Aorta (tissue), 5 donors: ENCODE data around the gene HOXA7. TPM values are rescaled to one million over a fixed set of nuclear protein-coding genes. Genes with fewer than 3 reads are reported as not detected.

Experiments
- ATAC-seq: fragments of 200-7000 bp; cut with Tn5 transposase; one replicate; pipeline ENCODE4 v1.9.1; 2022; ENCODE audit warnings: moderate library complexity; ENCODE audit not compliant: low FRiP score
- DNase-seq, 2 donors: peaks; one replicate each; pipeline ENCODE4 v3.0.0-alpha.2; 2020
- H3K27ac ChIP-seq, 2 donors: one replicate each; pipeline ENCODE4 v1.5.1; 2013; ENCODE audit warnings: low read length in 2 of 2, mild to moderate bottlenecking in 2 of 2, moderate library complexity in 2 of 2, control low read depth in 1 of 2, inconsistent platforms in 1 of 2, low read depth in 1 of 2
- H3K27me3 ChIP-seq, 2 donors: one replicate each; pipeline ENCODE4 v1.6.1; 2013; ENCODE audit warnings: control low read depth in 1 of 2, low read length in 1 of 2, mild to moderate bottlenecking in 1 of 2, moderate library complexity in 1 of 2; ENCODE audit not compliant: insufficient read depth in 2 of 2, control insufficient read depth in 1 of 2
- H3K36me3 ChIP-seq, 2 donors: one replicate each; pipeline ENCODE4 v1.6.1; 2013; ENCODE audit warnings: control low read depth in 1 of 2, low read length in 1 of 2, mild to moderate bottlenecking in 1 of 2; ENCODE audit not compliant: insufficient read depth in 2 of 2, control insufficient read depth in 1 of 2
- H3K4me1 ChIP-seq, 2 donors: one replicate each; pipeline ENCODE4 v1.6.1; 2013; ENCODE audit warnings: low read length in 2 of 2, control low read depth in 1 of 2, mild to moderate bottlenecking in 1 of 2, moderate library complexity in 1 of 2; ENCODE audit not compliant: insufficient read depth in 2 of 2, control insufficient read depth in 1 of 2
- H3K4me3 ChIP-seq, 2 donors: one replicate each; pipeline ENCODE4 v1.5.1; 2013; ENCODE audit warnings: low read length in 2 of 2, control low read depth in 1 of 2, mild to moderate bottlenecking in 1 of 2
- H3K9me3 ChIP-seq: one replicate; pipeline ENCODE4 v1.6.1; 2013; ENCODE audit warnings: mild to moderate bottlenecking, low read length; ENCODE audit not compliant: control insufficient read depth
- WGBS, 2 donors: extraction: QIAGEN DNeasy Blood & Tissue Kit; methylation state at CpG; one replicate each; pipeline ENCODE4 v1.1.7; 2013; 5-methylcytosine and 5-hydroxymethylcytosine counted together
- intact Hi-C, 2 donors: fragments of 100-400 bp; cut with DNase I; formaldehyde crosslinking; loops; one replicate each; pipeline versions ENCODE4 v1.14.2 to v1.15.0; 2022
- polyA plus RNA-seq, 2 donors: library from polyadenylated mRNA; stranded (reverse); fragments of 200-250 nt; gene quantifications; one replicate each; pipeline ENCODE4 v1.2.3, GENCODE V29; 2013
- total RNA-seq, 2 donors: library from RNA; stranded (reverse); fragmentation: NEBNext Ultra II Directional; extraction: Animal tissue kit (Norgen Biotek cat#: 25700); gene quantifications; one replicate each; pipeline ENCODE4 v1.2.1, GENCODE V29; 2021
- donor health status: healthy with polysubstance abuse.
- donor health status: Bipolar disorder and iron deficiency.
- donor health status: DM: no; HTN: no; CAD: no.
- donor health status: DM: no; HTN: no; CAD: no.
- donor health status: DM: yes; HTN: yes; CAD: no.

The HOXA7 gene
- total and polyA plus RNA-seq, 4 donors: 2.4 to 9.3 (median 4.0) TPM

DNA sequence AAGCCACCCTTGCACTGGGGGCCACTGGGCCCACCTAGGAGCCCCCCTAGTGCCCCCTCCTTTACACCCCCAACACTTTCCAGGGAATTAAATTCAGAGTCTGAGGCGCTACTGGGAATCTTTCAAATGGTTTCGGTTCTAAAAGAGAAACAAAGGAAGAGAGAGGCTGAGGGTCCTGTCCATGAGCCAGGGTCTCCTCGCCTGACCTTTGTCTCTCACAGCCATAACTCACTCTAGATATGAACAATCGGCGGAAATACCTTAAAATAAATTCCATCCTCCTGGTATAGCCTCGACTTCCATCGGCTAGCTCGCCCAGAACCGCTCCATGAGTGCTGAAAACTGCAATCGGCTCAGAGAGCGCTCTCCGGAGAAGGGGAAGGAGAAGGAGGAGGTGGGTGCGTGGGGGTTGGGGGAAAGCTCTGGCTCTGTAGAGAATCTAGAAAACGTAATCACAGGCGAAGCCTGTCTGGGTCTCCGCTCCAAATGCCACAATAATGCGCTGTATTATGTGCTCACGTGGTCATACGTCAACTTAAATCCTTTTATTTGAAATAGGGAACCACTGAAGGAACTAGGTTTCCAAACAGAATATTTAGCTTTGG, 38.5 kb downstream of the HOXA7 start:
- ATAC-seq: no peak
- DNase-seq: peak in 1 of 2 donors; percentile 51
- no peaks in the 10 kb centered on the region for H3K27me3 ChIP-seq
- intact Hi-C loops: loop anchor here in 1 of 2 donors (2.0 kb wide), 1 partner anchor 21 kb away; no protein-coding TSS in a partner anchor
- no peaks in the 10 kb centered on the region for H3K4me1 ChIP-seq
- whole genome bisulfite sequencing, 2 donors: 1 to 8% methylated on average over 19 of the region's 19 CpGs
- H3K9me3 ChIP-seq: no peaks in the 10 kb centered on the region
- no peaks in the 10 kb centered on the region for H3K36me3 ChIP-seq
- H3K27ac ChIP-seq: peak overlapping the region; percentile 11 to 70
- peak overlapping the region; percentile 53 to 64 for H3K4me3 ChIP-seq

DNA sequence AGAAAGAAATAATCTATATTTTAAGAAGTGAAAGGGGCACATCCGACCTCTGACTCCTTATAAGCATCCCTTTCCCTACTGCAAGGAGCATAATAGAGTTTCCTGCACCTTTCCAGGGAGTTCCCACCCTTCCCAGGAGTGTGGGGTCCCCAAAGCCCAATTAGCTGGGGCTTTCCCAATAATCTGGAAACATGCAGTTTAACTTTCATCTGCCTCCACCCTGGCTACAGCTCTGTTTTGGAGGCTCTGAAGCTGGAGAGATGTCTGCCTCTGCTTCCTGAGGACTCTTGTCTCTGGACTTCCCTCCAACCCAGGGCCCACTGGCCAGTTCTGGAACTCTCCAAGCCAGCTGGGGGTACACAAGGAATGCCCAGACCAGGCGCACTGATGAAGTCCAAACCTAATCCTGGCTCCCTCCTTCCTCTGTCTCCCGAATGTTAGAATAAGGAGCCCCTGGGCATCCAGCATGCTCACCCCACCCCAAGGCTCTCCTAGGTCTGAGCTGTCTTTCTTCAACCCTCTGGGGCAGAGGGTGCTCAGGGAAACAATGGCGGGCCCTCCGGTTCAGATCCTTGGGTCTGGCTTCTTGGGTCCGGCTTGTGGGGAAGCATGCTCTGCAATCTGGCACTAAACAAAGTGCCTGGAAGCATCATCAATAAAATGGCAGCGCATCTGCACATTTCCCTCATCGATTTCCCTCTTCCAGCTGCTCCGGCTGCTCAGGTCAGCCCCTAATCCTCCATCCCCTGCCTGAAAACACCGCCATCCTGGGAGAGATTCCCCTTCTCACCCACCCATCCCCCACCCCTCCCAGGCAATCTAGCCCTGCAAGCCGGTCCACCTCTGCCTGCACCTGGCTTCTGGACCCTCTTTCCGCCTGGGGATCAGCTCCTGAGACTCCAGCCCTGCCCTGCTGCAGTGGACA, 39.3 kb downstream of the HOXA7 start:
- Histone ChIP-seq H3K27ac (peak overlapping the region; percentile 70 to 72), H3K9me3 (no peaks in the 10 kb centered on the region), H3K4me3 (peak overlapping the region; percentile 53 to 64), H3K27me3 (no peaks in the 10 kb centered on the region), H3K36me3 (no peaks in the 10 kb centered on the region), H3K4me1 (no peaks in the 10 kb centered on the region)
- ATAC-seq: no peak
- 7 to 10% methylated on average over 12 of the region's 12 CpGs for WGBS, 2 donors
- intact Hi-C loops: loop anchor here in 1 of 2 donors (2.0 kb wide), 1 partner anchor 20 kb away; no protein-coding TSS in a partner anchor
- no peak for DNase-seq

DNA sequence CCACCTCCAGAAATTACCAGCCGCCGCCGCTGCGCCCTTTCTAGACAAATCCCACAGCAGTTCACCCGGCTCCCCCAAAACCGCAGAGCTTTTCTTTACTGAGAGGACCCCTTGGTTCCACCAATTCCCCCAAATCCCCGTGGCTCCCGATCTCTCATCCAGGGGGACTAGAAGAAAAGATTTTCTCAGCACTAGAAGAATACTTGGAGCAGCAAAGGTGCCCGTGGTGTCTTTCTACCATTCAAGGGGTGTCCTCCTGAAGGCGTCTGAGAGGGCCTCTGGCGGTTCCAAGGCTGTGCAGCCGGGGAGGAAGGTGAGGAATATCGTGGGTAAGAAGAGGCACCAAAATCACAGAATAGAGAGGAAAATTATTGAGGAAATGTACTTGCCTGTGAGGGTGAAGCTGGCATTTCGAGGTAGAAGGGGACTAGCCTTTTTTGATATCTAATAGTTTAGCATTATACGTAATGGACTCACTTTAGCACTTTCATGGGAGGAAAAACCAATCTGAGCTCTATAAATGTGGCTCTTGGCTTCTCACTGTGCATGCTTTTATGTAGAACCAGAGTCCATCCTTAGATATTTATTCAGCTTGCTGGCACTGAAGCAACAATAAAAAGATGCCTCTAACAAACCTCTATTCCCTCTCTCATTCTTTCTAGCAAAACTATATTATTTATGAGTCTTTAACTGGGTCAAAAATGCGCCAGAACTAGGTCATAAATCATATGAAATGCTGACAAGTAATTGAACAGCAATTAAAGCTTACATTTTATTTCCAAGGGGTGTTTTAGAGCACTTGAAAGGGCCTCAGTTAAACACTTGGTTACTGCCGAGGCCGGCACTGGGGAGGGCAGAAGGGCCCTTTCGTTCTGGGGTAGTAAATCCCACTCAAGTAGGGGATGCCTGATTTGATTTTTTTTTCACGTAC, 40.2 kb downstream of the HOXA7 start:
- Histone ChIP-seq H3K27me3 (no peaks in the 10 kb centered on the region), H3K4me3 (peak overlapping the region; percentile 53 to 64), H3K27ac (peak overlapping the region; percentile 72 to 89), H3K9me3 (no peaks in the 10 kb centered on the region), H3K4me1 (no peaks in the 10 kb centered on the region), H3K36me3 (no peaks in the 10 kb centered on the region)
- DNase-seq (no peak), ATAC-seq (no peak)
- intact Hi-C loops: loop anchor here in 1 of 2 donors (2.0 kb wide), 1 partner anchor 19 kb away; no protein-coding TSS in a partner anchor
- WGBS, 2 donors: 5 to 9% methylated on average over 20 of the region's 20 CpGs

DNA sequence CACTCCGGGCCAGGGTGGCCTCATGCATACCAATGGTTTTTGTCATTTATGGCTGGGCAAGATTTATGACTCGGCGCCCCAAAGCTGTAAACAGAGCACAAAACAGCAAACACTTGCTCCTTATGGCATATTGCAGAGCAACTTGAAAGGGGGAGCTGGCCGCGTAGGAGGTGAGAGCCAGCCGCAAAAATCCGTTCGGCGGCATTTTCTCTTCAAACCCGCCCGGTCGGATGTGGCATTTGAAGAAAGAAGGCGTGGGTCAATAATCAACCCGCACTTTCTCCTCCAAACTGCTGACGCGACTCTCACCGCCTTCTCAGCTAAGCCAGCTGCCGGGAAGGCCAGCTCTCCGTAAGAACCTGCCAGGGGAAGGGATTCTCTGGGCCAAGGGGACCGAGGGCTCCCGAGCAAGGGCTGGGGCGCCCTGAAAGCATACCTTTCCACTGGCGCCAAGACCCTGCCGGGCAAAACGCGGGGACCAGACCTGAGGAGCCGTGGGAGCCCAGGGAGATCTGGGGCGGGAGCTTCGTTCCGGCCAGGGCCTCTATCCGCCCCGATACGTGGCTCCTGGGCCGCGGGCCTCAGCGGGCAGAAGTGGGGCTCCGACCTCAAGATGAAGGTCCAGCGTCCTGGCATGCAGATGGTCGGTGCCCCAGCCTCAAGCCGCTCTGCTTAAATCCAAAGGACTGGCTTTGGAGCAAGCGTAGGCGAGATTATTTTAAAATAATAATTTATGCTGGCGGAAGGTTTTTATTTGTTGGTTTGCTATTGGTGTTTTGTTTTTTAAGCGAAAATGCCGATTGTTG, 41.1 kb downstream of the HOXA7 start:
- Histone ChIP-seq H3K36me3 (no peaks in the 10 kb centered on the region), H3K27ac (peak overlapping the region; percentile 72 to 89), H3K27me3 (no peaks in the 10 kb centered on the region), H3K4me1 (no peaks in the 10 kb centered on the region), H3K4me3 (peak overlapping the region; percentile 53 to 64), H3K9me3 (no peaks in the 10 kb centered on the region)
- 4 to 7% methylated on average over 44 to 45 of the region's 45 CpGs for WGBS, 2 donors
- intact Hi-C loops: loop anchor here in 1 of 2 donors (2.0 kb wide), 2 partner anchors 19 to 1259 kb away; no protein-coding TSS in a partner anchor
- ATAC-seq (no peak), DNase-seq (peak in 1 of 2 donors; percentile 57)

DNA sequence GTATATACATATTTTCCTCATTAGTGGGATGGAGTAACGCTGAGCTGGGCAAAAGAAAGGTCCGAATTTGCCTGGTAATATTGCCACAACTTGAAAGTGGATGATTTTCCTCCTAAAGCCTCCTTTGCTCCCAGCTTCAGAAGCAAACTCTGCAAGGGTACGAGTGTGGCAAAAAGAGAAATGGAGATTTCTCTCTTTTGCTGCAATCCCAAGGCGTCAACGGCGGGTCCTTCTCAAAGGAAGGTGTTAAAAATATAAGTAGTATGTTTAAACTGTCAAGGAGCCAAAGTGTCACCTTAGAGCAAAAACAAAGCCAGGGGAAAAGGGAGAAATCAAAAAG, 41.6 kb downstream of the HOXA7 start:
- no peak for ATAC-seq
- DNase-seq: no peak
- 4 to 5% methylated on average over 6 of the region's 6 CpGs for WGBS, 2 donors
- Histone ChIP-seq H3K9me3 (no peaks in the 10 kb centered on the region), H3K36me3 (no peaks in the 10 kb centered on the region), H3K4me1 (peaks cover 0 to 2% of the 10 kb centered on the region in 2 donors), H3K27ac (peak overlapping the region; percentile 10 to 89), H3K27me3 (no peaks in the 10 kb centered on the region), H3K4me3 (peak overlapping the region; percentile 53 to 64)
- intact Hi-C loops: loop anchor here in 1 of 2 donors (2.0 kb wide), 1 partner anchor 1258 kb away; no protein-coding TSS in a partner anchor

DNA sequence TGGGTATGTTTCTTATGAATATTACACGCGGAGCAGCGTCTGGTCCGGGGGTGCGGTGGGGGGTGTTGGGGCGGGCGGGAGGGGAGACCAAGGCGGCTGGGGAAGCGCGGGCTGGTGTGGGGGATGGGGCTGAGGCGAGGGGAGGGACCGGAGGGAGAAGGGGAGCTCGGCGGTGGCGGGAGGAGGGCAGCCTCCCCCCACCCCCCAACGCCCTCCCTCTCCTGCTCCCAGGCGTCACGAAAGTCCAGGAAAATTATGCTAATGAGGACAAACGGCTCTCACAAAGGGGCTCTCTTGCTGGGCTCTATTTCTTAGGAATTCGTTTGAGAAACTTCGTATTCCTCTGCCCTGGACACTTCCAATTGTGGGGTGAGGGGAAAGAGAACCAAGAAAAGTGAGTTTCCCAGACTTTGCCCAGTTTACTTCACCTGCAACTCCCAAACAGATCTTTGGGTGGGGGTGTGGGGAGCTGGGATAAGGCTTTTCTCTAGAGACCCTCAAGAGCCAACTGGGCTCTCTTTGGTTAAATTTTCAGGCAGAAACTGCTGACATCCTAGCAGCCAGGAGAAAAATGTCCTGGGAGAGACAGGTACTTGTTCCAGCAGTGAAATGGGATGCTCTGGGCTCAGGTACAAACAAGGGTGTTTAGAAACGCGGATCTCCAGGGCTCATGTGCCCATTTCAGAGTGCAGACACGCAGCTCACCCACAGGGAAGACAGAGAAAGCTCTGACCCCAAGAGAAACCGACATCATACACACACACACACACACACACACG, 42.3 kb downstream of the HOXA7 start:
- H3K4me3 ChIP-seq: peak overlapping the region; percentile 84 to 94
- H3K4me1 ChIP-seq: peaks cover 0 to 6% of the 10 kb centered on the region in 2 donors
- H3K27ac ChIP-seq: peak overlapping the region; percentile 92 to 95
- 1 to 5% methylated on average over 25 to 26 of the region's 26 CpGs for WGBS, 2 donors
- intact Hi-C loops: loop anchor here in 1 of 2 donors (2.0 kb wide), 1 partner anchor 1257 kb away; no protein-coding TSS in a partner anchor
- H3K9me3 ChIP-seq: no peaks in the 10 kb centered on the region
- DNase-seq (peak; percentile 81 to 88), ATAC-seq (peak; percentile 12)
- H3K27me3 ChIP-seq: no peaks in the 10 kb centered on the region
- no peaks in the 10 kb centered on the region for H3K36me3 ChIP-seq
